Progenitor cell of endocrine pancreas (in vitro differentiated cells): ENCODE measurements around the gene ADAMTS16. TPM values are rescaled to one million over a fixed set of nuclear protein-coding genes. Genes with fewer than 3 reads are reported as not detected.
A peak's percentile ranks its signal among the peaks of the same experiment; 100 is the strongest.

Experiments used
- DNase-seq: peaks from one replicate; pipeline ENCODE4 v3.0.0; 2021; ENCODE audit warnings: low spot score; ENCODE audit not compliant: unreplicated experiment
- H3K27ac Mint-ChIP-seq: 2 replicates; pipeline ENCODE4 v1.8.0; 2021; ENCODE audit warnings: mild to moderate bottlenecking, moderate library complexity, mixed read lengths
- H3K27me3 Mint-ChIP-seq: 2 replicates; pipeline ENCODE4 v1.8.0; 2021; ENCODE audit warnings: mixed read lengths
- H3K36me3 Mint-ChIP-seq: 2 replicates; pipeline ENCODE4 v1.8.0; 2022; ENCODE audit warnings: mixed read lengths; ENCODE audit not compliant: insufficient read depth
- H3K4me1 Mint-ChIP-seq: 2 replicates; pipeline ENCODE4 v1.8.0; 2021; ENCODE audit warnings: low read depth, mixed read lengths
- H3K4me3 Mint-ChIP-seq: 2 replicates; pipeline ENCODE4 v1.8.0; 2021; ENCODE audit warnings: low read depth, mild to moderate bottlenecking, moderate library complexity, mixed read lengths
- H3K9me3 Mint-ChIP-seq: 2 replicates; pipeline ENCODE4 v1.8.0; 2021; ENCODE audit warnings: low read depth, mixed read lengths
- CTCF ChIP-seq: fragments of 200-600 bp; sonication (generic); IDR thresholded peaks from one replicate; pipeline ENCODE4 v1.5.0; 2021; ENCODE audit warnings: antibody characterized with exemption, mild to moderate bottlenecking; ENCODE audit not compliant: unreplicated experiment
- total RNA-seq: library from RNA; stranded (reverse); gene quantifications from 2 replicates; pipeline ENCODE4 v1.2.1, GENCODE V29; 2021

The ADAMTS16 gene
- total RNA-seq, 1 donor from 2014 or later = 40.7 TPM

DNA sequence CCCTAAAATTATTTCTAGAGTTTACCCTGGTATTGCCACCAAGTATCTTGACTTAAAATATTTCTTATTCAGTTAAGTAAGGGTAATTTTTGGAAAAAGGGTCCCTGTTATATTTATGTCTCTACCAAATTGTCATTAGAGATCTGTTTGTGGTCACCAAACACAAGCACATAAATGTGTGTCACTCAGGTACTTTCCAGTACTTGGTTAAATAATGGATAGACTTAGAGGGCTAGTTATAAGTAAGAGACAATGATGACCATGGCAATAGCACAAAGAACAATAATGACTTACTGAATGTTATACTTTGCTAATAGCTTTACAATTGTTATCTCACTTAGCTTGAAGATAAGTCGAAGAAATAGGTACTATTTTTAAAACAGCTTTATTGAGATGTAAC lies 9.0 kb downstream of the ADAMTS16 start:
- DNase-seq = no peak
- Mint-ChIP-seq H3K9me3 (peaks cover 18% of the 10 kb centered on the region), H3K36me3 (peaks cover 60% of the 10 kb centered on the region), H3K27me3 (no peaks in the 10 kb centered on the region), H3K4me3 (no peak overlapping the region), H3K27ac (no peak overlapping the region), H3K4me1 (no peaks in the 10 kb centered on the region)
- TF ChIP-seq CTCF = no peak

DNA sequence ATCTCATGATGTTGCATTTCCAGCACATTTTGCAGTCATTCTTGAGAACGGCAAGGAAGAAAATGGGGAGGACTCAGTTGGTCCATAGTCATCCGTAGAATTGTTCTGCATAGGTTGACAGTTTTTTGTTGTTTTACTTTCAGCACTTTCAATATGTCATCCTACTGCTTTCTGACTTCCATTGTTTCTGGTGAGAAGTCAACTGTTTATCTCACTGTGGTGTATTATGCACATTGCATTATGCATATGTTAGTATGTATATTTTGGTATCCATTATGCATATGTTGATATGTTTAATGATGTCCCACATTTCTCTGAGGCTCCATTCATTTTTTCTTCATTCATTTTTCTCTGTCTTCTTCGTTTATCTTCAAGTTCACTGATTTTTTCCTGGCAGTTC lies 10.5 kb downstream of the ADAMTS16 start:
- Mint-ChIP-seq H3K27ac (no peak overlapping the region), H3K4me1 (no peaks in the 10 kb centered on the region), H3K4me3 (no peak overlapping the region), H3K9me3 (peaks cover 18% of the 10 kb centered on the region), H3K27me3 (no peaks in the 10 kb centered on the region), H3K36me3 (peaks cover 57% of the 10 kb centered on the region)
- no peak for TF ChIP-seq CTCF
- no peak for DNase-seq

- peaks cover 24% of the 10 kb centered on the region for H3K4me1 Mint-ChIP-seq
- no peak overlapping the region for H3K27ac Mint-ChIP-seq
- no peak overlapping the region for H3K4me3 Mint-ChIP-seq
- no peaks in the 10 kb centered on the region for H3K27me3 Mint-ChIP-seq
- DNase-seq = no peak
- TF ChIP-seq CTCF = no peak
- H3K9me3 Mint-ChIP-seq = peaks cover 10% of the 10 kb centered on the region
- peaks cover 24% of the 10 kb centered on the region for H3K36me3 Mint-ChIP-seq
Measured at GRCh38 chr5:5154733-5155132, 14.6 kb downstream of the ADAMTS16 start.

GRCh38 chr5:5155617-5156016 lies 15.5 kb downstream of the ADAMTS16 start:
- peak overlapping the region; percentile 27 for H3K27ac Mint-ChIP-seq
- peaks cover 6% of the 10 kb centered on the region for H3K9me3 Mint-ChIP-seq
- DNase-seq = no peak
- H3K27me3 Mint-ChIP-seq = no peaks in the 10 kb centered on the region
- H3K4me3 Mint-ChIP-seq = no peak overlapping the region
- no peak for TF ChIP-seq CTCF
- H3K36me3 Mint-ChIP-seq = peaks cover 15% of the 10 kb centered on the region
- peaks cover 32% of the 10 kb centered on the region for H3K4me1 Mint-ChIP-seq

DNA sequence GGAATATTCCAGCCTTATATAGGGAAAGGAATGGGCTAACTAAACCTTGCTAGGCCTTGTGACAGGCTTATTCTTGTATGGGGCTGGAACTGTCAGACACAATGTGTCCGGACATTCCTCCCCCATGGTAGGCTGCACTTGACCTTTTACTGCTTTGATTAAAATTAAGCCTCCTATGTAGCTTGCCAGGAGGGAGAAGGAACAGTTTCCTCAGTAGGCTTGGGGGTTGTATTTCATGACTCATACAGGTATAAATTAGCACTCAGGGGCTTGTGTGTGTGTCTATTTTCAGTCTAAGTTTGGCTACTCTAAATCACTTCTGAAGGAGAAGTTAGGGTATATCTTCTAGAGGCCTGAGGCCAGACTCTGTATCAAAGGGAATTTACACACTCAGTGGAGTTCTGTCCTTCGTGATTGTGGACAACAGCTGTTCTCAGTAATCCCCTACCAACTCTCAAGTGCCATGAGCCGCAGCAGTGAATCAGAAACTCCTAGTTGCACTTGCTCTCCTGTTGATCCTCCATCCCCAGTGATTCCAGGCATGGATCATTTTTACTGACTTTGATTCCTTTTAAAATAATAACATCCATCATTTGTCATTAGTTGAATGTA lies 16.4 kb downstream of the ADAMTS16 start:
- Mint-ChIP-seq H3K36me3 (peaks cover 13% of the 10 kb centered on the region), H3K27me3 (no peaks in the 10 kb centered on the region), H3K9me3 (peaks cover 3% of the 10 kb centered on the region), H3K27ac (no peak overlapping the region), H3K4me3 (no peak overlapping the region), H3K4me1 (peaks cover 33% of the 10 kb centered on the region)
- no peak for TF ChIP-seq CTCF
- DNase-seq = no peak
